ENCODE results near the gene EFHD2. TPM values are rescaled to one million over a fixed set of nuclear protein-coding genes. Genes with fewer than 3 reads are reported as not detected.

Gene EFHD2
- polyA plus RNA-seq, 1 experiment: 30.4 TPM

DNA sequence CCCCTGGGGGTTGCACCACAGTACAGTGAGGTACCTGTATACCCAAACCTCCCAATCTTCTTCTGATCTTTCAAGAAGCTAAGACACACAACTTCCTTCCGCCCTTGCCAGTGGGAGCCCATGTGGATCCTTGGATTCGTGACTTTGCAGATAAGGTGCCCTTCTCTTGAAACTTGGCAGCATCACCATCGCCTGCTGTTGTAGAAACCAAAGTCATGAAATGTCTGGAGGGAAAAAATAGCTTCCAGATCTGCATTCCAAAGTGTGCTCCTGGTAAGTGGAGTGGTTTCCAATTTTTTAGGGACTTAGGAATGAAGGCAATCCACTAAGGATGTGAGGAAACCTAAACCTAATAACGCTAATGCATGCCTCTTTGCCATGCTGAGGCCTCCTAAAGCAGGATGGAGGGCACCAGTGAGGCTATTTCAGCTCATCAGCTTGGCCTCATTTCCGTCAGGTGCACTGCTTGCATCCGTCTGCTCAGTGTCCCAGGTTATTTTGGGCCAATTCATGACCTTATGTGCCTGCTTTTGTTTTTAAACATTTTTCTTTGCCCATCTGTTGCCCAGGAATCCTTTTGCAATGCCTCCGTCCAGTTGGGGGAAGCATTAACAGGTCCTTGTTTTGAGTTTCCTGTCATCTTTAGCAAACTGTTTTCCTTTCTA, 8.2 kb upstream of the EFHD2 start:
- no peak for DNase-seq (ENCODE audit: low read depth, low spot score)
- Histone ChIP-seq H3K27ac (ENCODE audit: low read depth, low read length) (no peak overlapping the region), H3K27me3 (ENCODE audit: control insufficient read depth, insufficient read depth, low read length) (peaks cover 2% of the 10 kb centered on the region), H3K9me3 (ENCODE audit: control insufficient read depth, insufficient read depth, low read length) (peaks cover 3% of the 10 kb centered on the region; the same call in 1 of the 2 replicates), H3K4me3 (ENCODE audit: low read depth, low read length) (no peak overlapping the region)
- ChIA-PET POLR2A (no interaction called here), CTCF (interaction anchor here (3.0 kb wide), 1 partner anchor 78 kb away, joined by 13 read pairs; no protein-coding TSS in a partner anchor)
- no peak for TF ChIP-seq CTCF (IDR thresholded peaks at IDR 0.05; ENCODE audit: low read depth, low read length)

DNA sequence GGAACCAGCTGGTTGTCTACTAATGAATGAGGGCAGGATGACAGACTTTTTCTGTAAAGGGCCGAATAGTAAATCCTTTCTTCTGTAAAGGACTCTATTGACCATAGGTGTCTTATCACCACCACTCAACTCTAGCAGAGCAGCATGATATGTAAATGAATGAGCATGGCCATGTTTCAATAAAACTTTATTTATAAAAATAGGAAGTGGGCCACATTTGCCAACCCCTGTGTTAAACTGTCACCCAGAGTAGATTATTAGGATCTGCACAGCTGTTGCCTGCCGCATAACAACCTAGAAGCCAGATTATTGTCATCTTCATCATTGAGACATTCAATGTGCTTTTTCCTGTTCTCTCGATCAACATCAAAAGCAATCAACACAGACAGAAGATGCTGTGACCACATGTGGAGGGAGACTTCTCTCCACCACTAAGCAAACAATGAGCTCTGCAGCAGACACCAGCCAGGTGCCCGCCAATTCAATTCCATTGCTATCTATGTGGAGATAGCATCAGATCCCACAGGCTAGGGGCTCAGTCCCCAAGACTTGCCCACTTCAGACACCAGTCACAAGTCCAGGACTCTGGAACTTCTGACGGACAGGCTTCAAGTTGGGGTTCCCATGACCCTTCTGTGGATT, 6.8 kb upstream of the EFHD2 start:
- ChIA-PET CTCF (no interaction called here), POLR2A (no interaction called here)
- peaks cover 2% of the 10 kb centered on the region for H3K27me3 ChIP-seq (ENCODE audit: control insufficient read depth, insufficient read depth, low read length)
- H3K4me3 ChIP-seq (ENCODE audit: low read depth, low read length): no peak overlapping the region
- no peak for DNase-seq (ENCODE audit: low read depth, low spot score)
- no peak overlapping the region for H3K27ac ChIP-seq (ENCODE audit: low read depth, low read length)
- TF ChIP-seq CTCF (IDR thresholded peaks at IDR 0.05; ENCODE audit: low read depth, low read length): no peak
- H3K9me3 ChIP-seq (ENCODE audit: control insufficient read depth, insufficient read depth, low read length): peaks cover 3% of the 10 kb centered on the region; the same call in 1 of the 2 replicates

- H3K27ac ChIP-seq (ENCODE audit: low read depth, low read length): no peak overlapping the region
- peaks cover 3% of the 10 kb centered on the region; the same call in 1 of the 2 replicates for H3K9me3 ChIP-seq (ENCODE audit: control insufficient read depth, insufficient read depth, low read length)
- TF ChIP-seq CTCF (IDR thresholded peaks at IDR 0.05; ENCODE audit: low read depth, low read length): no peak
- POLR2A ChIA-PET: no interaction called here
- DNase-seq (ENCODE audit: low read depth, low spot score): no peak
- H3K4me3 ChIP-seq (ENCODE audit: low read depth, low read length): no peak overlapping the region
- peaks cover 2% of the 10 kb centered on the region for H3K27me3 ChIP-seq (ENCODE audit: control insufficient read depth, insufficient read depth, low read length)
- CTCF ChIA-PET: no interaction called here
Measured at GRCh38 chr1:15403962-15404580, 5.6 kb upstream of the EFHD2 start.

GRCh38 chr1:15405106-15405850, 4.4 kb upstream of the EFHD2 start:
- no peak for TF ChIP-seq CTCF (IDR thresholded peaks at IDR 0.05; ENCODE audit: low read depth, low read length)
- Histone ChIP-seq H3K27me3 (ENCODE audit: control insufficient read depth, insufficient read depth, low read length) (peaks cover 2% of the 10 kb centered on the region), H3K27ac (ENCODE audit: low read depth, low read length) (no peak overlapping the region), H3K9me3 (ENCODE audit: control insufficient read depth, insufficient read depth, low read length) (peaks cover 1% of the 10 kb centered on the region; the same call in 1 of the 2 replicates), H3K4me3 (ENCODE audit: low read depth, low read length) (no peak overlapping the region)
- no peak for DNase-seq (ENCODE audit: low read depth, low spot score)
- CTCF ChIA-PET: interaction anchor here (3.8 kb wide), 1 partner anchor 81 kb away, joined by 16 read pairs; no protein-coding TSS in a partner anchor
- POLR2A ChIA-PET: no interaction called here
